ENCODE results near the gene PIP5K1B. TPM values are rescaled to one million over a fixed set of nuclear protein-coding genes. Genes with fewer than 3 reads are reported as not detected.

The PIP5K1B gene
- total and polyA plus RNA-seq, 2 experiments from 2014 or later = 3.2 to 5.0 TPM

GRCh38 chr9:68769852-68770251 lies 64.8 kb downstream of the PIP5K1B start:
- no peak for TF ChIP-seq CTCF (IDR thresholded peaks at IDR 0.05; ENCODE audit: low read depth, low read length)
- DNase-seq (ENCODE audit: low read depth in 1 of 2, low spot score in 1 of 2) = no peak
- Histone ChIP-seq H3K4me1 (ENCODE audit: low read depth) (no peaks in the 10 kb centered on the region), H3K4me3 (no peak overlapping the region), H3K9me3 (ENCODE audit: low read depth) (no peaks in the 10 kb centered on the region), H3K27me3 (no peaks in the 10 kb centered on the region), H3K36me3 (no peaks in the 10 kb centered on the region), H3K27ac (no peak overlapping the region)

GRCh38 chr9:68771376-68771775 lies 66.3 kb downstream of the PIP5K1B start:
- TF ChIP-seq CTCF (IDR thresholded peaks at IDR 0.05; ENCODE audit: low read depth, low read length) = no peak
- H3K36me3 ChIP-seq = no peaks in the 10 kb centered on the region
- no peaks in the 10 kb centered on the region for H3K9me3 ChIP-seq (ENCODE audit: low read depth)
- no peak overlapping the region for H3K27ac ChIP-seq
- H3K4me1 ChIP-seq (ENCODE audit: low read depth) = no peaks in the 10 kb centered on the region
- H3K27me3 ChIP-seq = no peaks in the 10 kb centered on the region
- DNase-seq (ENCODE audit: low read depth in 1 of 2, low spot score in 1 of 2) = no peak
- H3K4me3 ChIP-seq = no peak overlapping the region

- Histone ChIP-seq H3K36me3 (no peaks in the 10 kb centered on the region), H3K27me3 (no peaks in the 10 kb centered on the region), H3K27ac (no peak overlapping the region), H3K4me1 (ENCODE audit: low read depth) (no peaks in the 10 kb centered on the region), H3K4me3 (no peak overlapping the region), H3K9me3 (ENCODE audit: low read depth) (no peaks in the 10 kb centered on the region)
- no peak for TF ChIP-seq CTCF (IDR thresholded peaks at IDR 0.05; ENCODE audit: low read depth, low read length)
- no peak for DNase-seq (ENCODE audit: low read depth in 1 of 2, low spot score in 1 of 2)
These were observed 70.1 kb downstream of the PIP5K1B start for GRCh38 chr9:68775003-68775730.

- no peak overlapping the region for H3K4me3 ChIP-seq
- no peaks in the 10 kb centered on the region for H3K36me3 ChIP-seq
- H3K4me1 ChIP-seq (ENCODE audit: low read depth) = peaks cover 13% of the 10 kb centered on the region
- H3K27ac ChIP-seq = no peak overlapping the region
- H3K9me3 ChIP-seq (ENCODE audit: low read depth) = no peaks in the 10 kb centered on the region
- H3K27me3 ChIP-seq = no peaks in the 10 kb centered on the region
- no peak for TF ChIP-seq CTCF (IDR thresholded peaks at IDR 0.05; ENCODE audit: low read depth, low read length)
- no peak for DNase-seq (ENCODE audit: low read depth in 1 of 2, low spot score in 1 of 2)
These were observed 72.2 kb downstream of the PIP5K1B start for GRCh38 chr9:68777070-68777763.

GRCh38 chr9:68778635-68779034 lies 73.6 kb downstream of the PIP5K1B start:
- no peak overlapping the region for H3K4me3 ChIP-seq
- H3K4me1 ChIP-seq (ENCODE audit: low read depth) = peaks cover 27% of the 10 kb centered on the region
- no peaks in the 10 kb centered on the region for H3K36me3 ChIP-seq
- H3K27me3 ChIP-seq = no peaks in the 10 kb centered on the region
- no peak for TF ChIP-seq CTCF (IDR thresholded peaks at IDR 0.05; ENCODE audit: low read depth, low read length)
- DNase-seq (ENCODE audit: low read depth in 1 of 2, low spot score in 1 of 2) = no peak
- no peaks in the 10 kb centered on the region for H3K9me3 ChIP-seq (ENCODE audit: low read depth)
- H3K27ac ChIP-seq = no peak overlapping the region

Data from cardiac muscle cell (in vitro differentiated cells and primary cell).